Natural killer cell (primary cell): ENCODE measurements around the gene ATL2. TPM values are rescaled to one million over a fixed set of nuclear protein-coding genes. Genes with fewer than 3 reads are reported as not detected.
"Not testable (repeated sequence)": the region's sequence is repeated elsewhere in the genome, so short reads cannot be mapped to it uniquely, and the experiment has no call there.

Source experiments
- ATAC-seq, 3 donors: fragments of 150-1000 bp in 2 of 3; fragments of 200-7000 bp in 1 of 3; cut with Tn5 transposase; 1 replicate in 1 of 3; 2 replicates in 2 of 3; pipeline ENCODE4 v1.10.0; 2021; ENCODE audit warnings: mild to moderate bottlenecking in 2 of 3, moderate library complexity in 2 of 3
- DNase-seq, 2 donors: peaks; one replicate each; pipeline versions ENCODE4 v3.0.0 to v3.0.0-alpha.2; 2013 to 2021; ENCODE audit warnings: mixed read lengths in 1 of 2
- H3K27ac ChIP-seq: one replicate; pipeline ENCODE4 v1.5.1; 2013; ENCODE audit warnings: mild to moderate bottlenecking, low read length
- H3K27me3 ChIP-seq: one replicate; pipeline ENCODE4 v1.6.1; 2013; ENCODE audit warnings: low read length; ENCODE audit not compliant: control insufficient read depth, insufficient read depth
- H3K36me3 ChIP-seq: one replicate; pipeline ENCODE4 v1.6.1; 2013; ENCODE audit warnings: low read length; ENCODE audit not compliant: control insufficient read depth, insufficient read depth
- H3K4me1 ChIP-seq: one replicate; pipeline ENCODE4 v1.6.1; 2013; ENCODE audit warnings: low read length; ENCODE audit not compliant: control insufficient read depth, insufficient read depth
- H3K4me3 ChIP-seq: one replicate; pipeline ENCODE4 v1.5.1; 2013; ENCODE audit warnings: low read length
- H3K9me3 ChIP-seq: one replicate; pipeline ENCODE4 v1.6.1; 2013; ENCODE audit warnings: low read length; ENCODE audit not compliant: control insufficient read depth, insufficient read depth
- H3K27ac Mint-ChIP-seq, 2 donors: one replicate each; pipeline ENCODE4 v1.8.0; 2022; ENCODE audit warnings: mild to moderate bottlenecking in 2 of 2, mixed read lengths in 2 of 2, moderate library complexity in 1 of 2
- H3K27me3 Mint-ChIP-seq, 2 donors: one replicate each; pipeline ENCODE4 v1.8.0; 2022; ENCODE audit warnings: low read depth in 2 of 2, mixed read lengths in 2 of 2
- H3K36me3 Mint-ChIP-seq: one replicate; pipeline ENCODE4 v1.8.0; 2022; ENCODE audit warnings: mixed read lengths
- H3K4me1 Mint-ChIP-seq, 2 donors: one replicate each; pipeline ENCODE4 v1.8.0; 2022; ENCODE audit warnings: mixed read lengths in 2 of 2
- H3K4me3 Mint-ChIP-seq: one replicate; pipeline ENCODE4 v1.8.0; 2022; ENCODE audit warnings: mild to moderate bottlenecking, moderate library complexity, mixed read lengths
- H3K9me3 Mint-ChIP-seq, 2 donors: one replicate each; pipeline ENCODE4 v1.8.0; 2022; ENCODE audit warnings: mixed read lengths in 2 of 2
- WGBS: methylation state at CpG from one replicate; pipeline ENCODE4 v1.1.7; 2013; ENCODE audit warnings: missing lambda C conversion rate; ENCODE audit not compliant: insufficient coverage; 5-methylcytosine and 5-hydroxymethylcytosine counted together
- intact Hi-C: fragments of 100-400 bp; cut with micrococcal nuclease; formaldehyde crosslinking; loops from one replicate; pipeline ENCODE4 v1.14.2; 2022
- total RNA-seq, 4 donors: library from RNA; stranded (reverse); fragments of 120-200 nt in 1 of 4; gene quantifications; one replicate each; pipeline versions ENCODE4 v1.2.3 to v1.2.4, GENCODE V29; 2013 to 2022
- TF ChIP-seq, protein P1 (sequence below): fragments of 200-600 bp; IDR thresholded peaks from one replicate; pipeline ENCODE4 v1.8.0; 2022; ENCODE audit warnings: antibody characterized with exemption

The ATL2 gene
- total RNA-seq, 3 donors from 2014 or later (not counting 1 experiment from before 2014, with no cell fraction given): 48.3 to 51.8 (median 51.5) TPM

DNA sequence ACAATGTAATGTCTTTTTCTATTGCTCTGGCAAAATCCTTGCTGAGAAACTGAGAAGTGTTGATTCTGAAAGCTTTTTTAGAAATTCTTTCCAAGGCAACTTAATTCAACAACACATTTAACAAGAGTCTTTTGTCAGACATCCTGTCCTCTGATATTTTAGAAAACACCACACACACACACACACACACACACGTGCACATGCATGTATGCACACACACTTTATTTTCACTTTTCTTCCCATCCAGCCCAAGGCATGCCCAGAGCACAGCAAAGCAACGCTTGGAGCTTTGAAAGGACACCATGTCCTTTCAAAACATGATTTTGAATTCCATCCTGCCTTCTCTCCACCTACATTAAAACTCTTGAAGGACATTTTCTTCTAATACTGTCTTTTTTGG lies 116.1 kb downstream of the ATL2 start:
- Mint-ChIP-seq H3K27ac (no peak overlapping the region), H3K4me1 (no peaks in the 10 kb centered on the region), H3K36me3 (no peaks in the 10 kb centered on the region), H3K4me3 (no peak overlapping the region), H3K27me3 (peaks cover 13% of the 10 kb centered on the region in 2 donors), H3K9me3 (no peaks in the 10 kb centered on the region)
- Histone ChIP-seq H3K27ac (no peak overlapping the region), H3K4me1 (no peaks in the 10 kb centered on the region), H3K36me3 (no peaks in the 10 kb centered on the region), H3K4me3 (no peak overlapping the region), H3K9me3 (no peaks in the 10 kb centered on the region), H3K27me3 (peaks cover 2% of the 10 kb centered on the region)
- ATAC-seq (no peak), DNase-seq (peak in 1 of 2 donors; percentile 23)
- TF ChIP-seq, protein P1, sequence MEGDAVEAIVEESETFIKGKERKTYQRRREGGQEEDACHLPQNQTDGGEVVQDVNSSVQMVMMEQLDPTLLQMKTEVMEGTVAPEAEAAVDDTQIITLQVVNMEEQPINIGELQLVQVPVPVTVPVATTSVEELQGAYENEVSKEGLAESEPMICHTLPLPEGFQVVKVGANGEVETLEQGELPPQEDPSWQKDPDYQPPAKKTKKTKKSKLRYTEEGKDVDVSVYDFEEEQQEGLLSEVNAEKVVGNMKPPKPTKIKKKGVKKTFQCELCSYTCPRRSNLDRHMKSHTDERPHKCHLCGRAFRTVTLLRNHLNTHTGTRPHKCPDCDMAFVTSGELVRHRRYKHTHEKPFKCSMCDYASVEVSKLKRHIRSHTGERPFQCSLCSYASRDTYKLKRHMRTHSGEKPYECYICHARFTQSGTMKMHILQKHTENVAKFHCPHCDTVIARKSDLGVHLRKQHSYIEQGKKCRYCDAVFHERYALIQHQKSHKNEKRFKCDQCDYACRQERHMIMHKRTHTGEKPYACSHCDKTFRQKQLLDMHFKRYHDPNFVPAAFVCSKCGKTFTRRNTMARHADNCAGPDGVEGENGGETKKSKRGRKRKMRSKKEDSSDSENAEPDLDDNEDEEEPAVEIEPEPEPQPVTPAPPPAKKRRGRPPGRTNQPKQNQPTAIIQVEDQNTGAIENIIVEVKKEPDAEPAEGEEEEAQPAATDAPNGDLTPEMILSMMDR: no peak
- intact Hi-C loops: no loop called here
- WGBS: 74% methylated on average over 2 of the region's 2 CpGs

DNA sequence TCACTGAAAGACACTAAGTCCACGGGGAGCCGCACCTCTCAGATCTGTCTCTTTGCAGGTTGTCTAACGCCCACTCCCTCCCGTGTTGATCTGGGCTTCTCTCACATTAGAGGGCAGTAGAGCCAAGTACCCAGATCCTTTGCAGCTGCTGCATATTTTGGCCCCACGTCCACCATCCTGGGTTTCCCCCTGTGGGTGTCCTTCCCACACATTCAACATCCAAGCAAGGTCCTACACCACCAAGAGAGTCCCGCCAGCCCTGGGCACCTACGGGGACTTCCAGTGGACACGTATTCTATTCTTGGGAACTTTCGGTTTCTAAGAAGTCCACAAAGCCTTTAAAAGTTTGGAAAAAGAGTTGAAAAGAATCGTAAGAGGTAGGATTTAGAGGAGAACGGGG lies 116.6 kb downstream of the ATL2 start:
- 86% methylated on average over 11 of the region's 11 CpGs for WGBS
- H3K27me3 Mint-ChIP-seq: peaks cover 13 to 18% of the 10 kb centered on the region in 2 donors

DNA sequence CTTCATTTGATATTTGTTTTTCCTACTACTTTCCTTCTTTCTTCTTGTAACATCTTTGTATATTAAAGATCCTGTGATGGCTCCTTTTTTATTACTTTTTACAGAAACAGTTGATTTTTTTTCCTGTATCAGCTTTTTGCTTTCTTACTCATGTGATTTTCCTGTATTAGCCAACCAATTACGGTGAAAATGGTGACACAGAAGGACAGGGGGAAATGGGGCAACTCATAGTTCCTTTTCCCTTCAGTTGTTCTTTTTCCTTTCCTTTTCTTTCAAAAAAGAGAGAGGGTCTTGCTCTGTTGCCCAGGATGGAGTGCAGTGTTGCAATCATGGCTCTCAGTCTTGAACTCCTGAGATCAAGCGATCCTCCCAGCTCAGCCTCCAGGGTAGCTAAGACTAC lies 117.8 kb downstream of the ATL2 start:
- H3K4me1 ChIP-seq: no peaks in the 10 kb centered on the region
- WGBS: 76% methylated on average over 2 of the region's 2 CpGs
- Mint-ChIP-seq H3K9me3 (no peaks in the 10 kb centered on the region), H3K27ac (no peak overlapping the region), H3K36me3 (no peaks in the 10 kb centered on the region), H3K27me3 (peaks cover 13 to 20% of the 10 kb centered on the region in 2 donors), H3K4me1 (no peaks in the 10 kb centered on the region), H3K4me3 (no peak overlapping the region)
- H3K36me3 ChIP-seq: no peaks in the 10 kb centered on the region
- DNase-seq: no peak
- intact Hi-C loops: no loop called here
- H3K27me3 ChIP-seq: peaks cover 2% of the 10 kb centered on the region
- no peak overlapping the region for H3K27ac ChIP-seq
- TF ChIP-seq, protein P1: no peak
- no peak for ATAC-seq
- no peaks in the 10 kb centered on the region for H3K9me3 ChIP-seq
- no peak overlapping the region for H3K4me3 ChIP-seq

More for the DNA sequence above, 116.6 kb downstream of the ATL2 start:
- no peak overlapping the region for H3K4me3 ChIP-seq
- no peak for DNase-seq
- no peaks in the 10 kb centered on the region for H3K9me3 Mint-ChIP-seq
- TF ChIP-seq, protein P1: no peak
- H3K27ac ChIP-seq: no peak overlapping the region
- H3K4me1 ChIP-seq: no peaks in the 10 kb centered on the region
- no peaks in the 10 kb centered on the region for H3K36me3 Mint-ChIP-seq
- ATAC-seq: no peak
- H3K4me3 Mint-ChIP-seq: no peak overlapping the region
- H3K4me1 Mint-ChIP-seq: no peaks in the 10 kb centered on the region
- H3K27ac Mint-ChIP-seq: no peak overlapping the region
- H3K27me3 ChIP-seq: peaks cover 2% of the 10 kb centered on the region
- intact Hi-C loops: no loop called here
- no peaks in the 10 kb centered on the region for H3K36me3 ChIP-seq
- H3K9me3 ChIP-seq: no peaks in the 10 kb centered on the region

DNA sequence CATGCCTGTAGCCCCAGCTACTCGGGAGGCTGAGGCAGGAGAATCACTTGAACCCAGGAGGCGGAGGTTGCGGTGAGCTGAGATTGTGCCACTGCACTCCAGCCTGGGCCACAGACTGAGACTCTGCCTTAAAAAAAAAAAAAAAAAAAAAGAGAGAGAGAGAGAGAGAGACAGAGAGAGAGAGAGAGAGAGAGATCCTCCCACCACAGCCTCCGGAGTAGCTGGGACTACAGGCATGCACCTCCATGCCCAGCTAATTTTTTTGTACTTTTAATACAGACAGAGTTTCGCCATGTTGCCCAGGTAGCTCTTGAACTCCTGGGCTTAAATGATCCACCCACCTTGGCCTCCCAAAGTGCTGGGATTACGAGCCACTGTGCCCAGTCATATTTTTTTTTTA lies 119.4 kb downstream of the ATL2 start:
- 86% methylated on average over 5 of the region's 6 CpGs for WGBS
- H3K27me3 ChIP-seq, H3K9me3 Mint-ChIP-seq, H3K4me1 Mint-ChIP-seq, H3K27ac Mint-ChIP-seq, intact Hi-C loops, H3K4me3 ChIP-seq, H3K4me1 ChIP-seq, H3K27ac ChIP-seq, H3K9me3 ChIP-seq, H3K36me3 Mint-ChIP-seq, DNase-seq, H3K36me3 ChIP-seq, ATAC-seq, H3K4me3 Mint-ChIP-seq: not testable (repeated sequence)
- H3K27me3 Mint-ChIP-seq: peaks cover 13 to 20% of the 10 kb centered on the region in 2 donors
